Stimulated activated naive CD8-positive, alpha-beta T cell treated with anti-CD3 and anti-CD28 coated beads, Interleukin-15, Interleukin-2, amounts not matched to agents 100 U/mL and 50 U/mL, for 24 hours (primary cell): Measurements from ENCODE around the gene B4GALT4.
A peak's percentile ranks its signal among the peaks of the same experiment; 100 is the strongest.
"Not testable (repeated sequence)": the region's sequence is repeated elsewhere in the genome, so short reads cannot be mapped to it uniquely, and the experiment has no call there.

ENCODE experiments used
- ATAC-seq: fragments of 150-1000 bp; cut with Tn5 transposase; one replicate; pipeline ENCODE4 v1.10.0; 2021
- DNase-seq: peaks from one replicate; pipeline ENCODE4 v3.0.0; 2021

The B4GALT4 gene, protein sequence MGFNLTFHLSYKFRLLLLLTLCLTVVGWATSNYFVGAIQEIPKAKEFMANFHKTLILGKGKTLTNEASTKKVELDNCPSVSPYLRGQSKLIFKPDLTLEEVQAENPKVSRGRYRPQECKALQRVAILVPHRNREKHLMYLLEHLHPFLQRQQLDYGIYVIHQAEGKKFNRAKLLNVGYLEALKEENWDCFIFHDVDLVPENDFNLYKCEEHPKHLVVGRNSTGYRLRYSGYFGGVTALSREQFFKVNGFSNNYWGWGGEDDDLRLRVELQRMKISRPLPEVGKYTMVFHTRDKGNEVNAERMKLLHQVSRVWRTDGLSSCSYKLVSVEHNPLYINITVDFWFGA

GRCh38 chr3:119240591-119241434 is at the start of gene B4GALT4:
Gene B4GALT4 (minus strand): TSS chr3:119240878. CDS start chr3:119230099, 10,779 bp downstream.
- ATAC-seq (peak; percentile 80), DNase-seq (peak; percentile 79)

- DNase-seq (no peak), ATAC-seq (no peak)
These were observed 48.7 kb upstream of the B4GALT4 start for GRCh38 chr3:119289404-119289770.

DNA sequence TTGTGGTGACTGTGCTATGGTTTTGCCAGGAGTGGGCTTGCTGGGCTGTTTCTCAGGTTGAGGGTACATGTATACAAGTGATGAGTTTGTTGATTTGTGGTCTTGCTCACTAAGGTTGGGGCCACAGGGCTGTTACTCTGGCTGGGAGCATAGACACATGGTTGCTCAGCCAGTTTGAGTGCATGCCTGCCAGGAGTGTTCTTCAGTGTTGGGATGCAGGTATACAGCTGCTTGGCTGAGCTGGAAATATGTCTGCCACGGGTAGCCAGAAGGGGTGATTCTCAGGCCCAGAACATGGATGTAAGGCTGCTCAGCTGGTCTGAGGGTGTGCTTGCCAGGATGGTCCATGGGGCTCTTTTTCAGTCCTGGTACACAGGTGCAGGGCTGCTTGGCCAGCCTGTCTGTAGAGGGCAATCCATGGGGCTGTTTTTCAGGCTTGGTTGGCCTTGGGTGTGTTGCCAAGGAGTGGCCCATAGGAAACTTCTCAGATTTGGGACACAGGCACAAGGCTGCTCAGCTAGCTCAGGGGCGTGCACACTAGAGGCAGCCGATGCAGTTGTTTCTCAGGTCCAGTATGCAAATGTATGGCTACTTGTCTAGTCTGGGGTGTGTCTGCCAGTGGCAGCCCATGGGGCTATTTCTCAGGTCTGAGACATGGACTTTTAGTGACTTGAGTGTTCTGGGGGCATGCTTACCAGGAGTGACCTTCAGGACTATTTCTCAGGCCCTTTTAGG is 48.2 kb upstream of the B4GALT4 start:
- DNase-seq: no peak
- no peak for ATAC-seq

DNA sequence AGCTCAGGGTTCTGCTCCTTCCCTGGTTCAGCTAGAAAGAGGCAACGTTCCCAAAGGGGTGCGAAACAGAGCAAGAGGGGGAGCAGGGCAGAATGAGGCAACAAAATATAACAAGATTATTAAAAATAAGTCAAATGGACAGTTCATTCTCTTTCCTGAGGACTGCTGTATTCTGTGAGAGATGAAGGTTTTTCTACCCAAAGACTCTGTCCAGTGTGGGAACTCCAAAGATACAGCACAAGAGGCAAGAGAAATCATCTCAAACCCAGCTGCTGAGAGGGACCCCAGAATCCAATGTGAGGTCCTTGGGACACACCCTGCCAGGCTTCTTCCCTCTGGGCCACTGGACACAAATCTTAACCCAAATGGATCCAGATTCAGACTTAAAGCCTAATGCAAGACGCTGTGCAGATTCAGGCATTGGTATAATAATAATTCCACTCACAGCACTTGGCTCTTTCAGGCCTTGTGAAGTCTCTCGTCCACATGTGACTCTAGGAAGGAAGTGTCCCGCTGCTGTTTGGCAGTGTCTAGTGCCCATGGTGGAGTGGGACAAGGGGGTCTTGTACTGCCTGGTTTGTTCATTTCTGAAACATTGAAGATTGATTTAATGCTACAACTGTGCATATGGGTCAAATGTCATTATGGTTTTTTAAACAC is 39.0 kb upstream of the B4GALT4 start:
- ATAC-seq: no peak
- no peak for DNase-seq

DNA sequence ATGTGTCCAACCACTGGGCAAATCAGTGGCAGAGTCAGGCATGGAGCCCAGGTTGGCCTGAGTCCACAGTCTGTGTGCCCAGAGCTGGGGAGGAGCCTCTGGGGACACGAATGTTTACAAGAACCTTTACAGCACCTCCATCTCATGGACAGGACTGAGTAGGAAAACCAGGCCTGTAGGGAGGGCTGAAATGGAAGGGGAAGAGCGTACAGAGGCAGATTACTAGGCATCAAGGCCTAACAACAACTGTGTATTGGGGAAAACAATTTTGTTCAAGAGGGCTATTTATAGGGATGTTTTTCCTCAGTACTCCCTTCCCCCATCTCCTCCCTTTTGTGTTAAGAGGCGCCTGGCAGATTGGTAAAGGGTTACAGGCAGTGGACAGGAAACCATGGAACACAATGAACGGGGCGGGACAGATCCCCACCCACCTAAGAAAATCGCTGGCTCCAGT is 38.5 kb upstream of the B4GALT4 start:
- no peak for ATAC-seq
- DNase-seq: no peak

- ATAC-seq: no peak
These were observed 36.0 kb upstream of the B4GALT4 start for GRCh38 chr3:119276680-119277079.

DNA sequence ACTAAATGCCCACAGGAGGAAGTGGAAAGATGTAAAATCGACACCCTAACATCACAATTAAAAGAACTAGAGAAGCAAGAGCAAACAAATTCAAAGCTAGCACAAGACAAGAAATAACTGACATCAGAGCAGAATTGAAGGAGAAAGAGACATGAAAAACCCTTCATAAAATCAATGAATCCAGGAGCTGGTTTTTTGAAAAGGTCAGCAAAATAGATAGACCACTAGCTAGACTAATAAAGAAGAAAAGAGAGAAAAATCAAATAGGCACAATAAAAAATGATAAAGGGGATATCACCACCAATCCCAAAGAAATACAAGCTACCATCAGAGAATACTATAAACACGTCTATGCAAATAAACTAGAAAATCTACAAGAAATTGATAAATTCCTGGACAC is 29.5 kb upstream of the B4GALT4 start:
- DNase-seq, ATAC-seq: not testable (repeated sequence)

More at GRCh38 chr3:119276680-119277079, 36.0 kb upstream of the B4GALT4 start:
- DNase-seq: no peak

DNA sequence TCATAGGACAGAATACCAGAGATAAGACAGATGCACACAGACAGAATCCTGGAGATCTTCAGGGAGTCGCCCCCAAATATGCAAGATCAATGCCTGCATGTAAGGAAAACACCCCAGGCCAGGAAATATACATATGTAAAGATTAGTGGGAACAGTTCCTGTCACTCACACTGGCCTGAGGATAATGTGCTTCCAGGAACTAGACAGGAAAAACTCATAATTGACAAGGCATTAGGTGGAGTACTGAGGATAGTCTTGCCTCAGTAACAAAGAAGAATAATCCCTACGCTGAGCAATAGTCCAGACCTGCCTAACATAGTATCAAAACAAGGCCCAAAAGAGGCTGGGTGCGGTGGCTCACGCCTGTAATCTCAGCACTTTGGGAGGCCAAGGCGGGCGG is 20.4 kb upstream of the B4GALT4 start:
- ATAC-seq: no peak

GRCh38 chr3:119259821-119260220 is 19.1 kb upstream of the B4GALT4 start:
- ATAC-seq (no peak), DNase-seq (no peak)

More for the DNA sequence above, 20.4 kb upstream of the B4GALT4 start:
- no peak for DNase-seq

- ATAC-seq: no peak
- DNase-seq: no peak
These were observed 18.2 kb upstream of the B4GALT4 start for GRCh38 chr3:119258915-119259314.

- DNase-seq: no peak
- peak; percentile 40 for ATAC-seq
These were observed 17.2 kb upstream of the B4GALT4 start for GRCh38 chr3:119257654-119258410.

DNA sequence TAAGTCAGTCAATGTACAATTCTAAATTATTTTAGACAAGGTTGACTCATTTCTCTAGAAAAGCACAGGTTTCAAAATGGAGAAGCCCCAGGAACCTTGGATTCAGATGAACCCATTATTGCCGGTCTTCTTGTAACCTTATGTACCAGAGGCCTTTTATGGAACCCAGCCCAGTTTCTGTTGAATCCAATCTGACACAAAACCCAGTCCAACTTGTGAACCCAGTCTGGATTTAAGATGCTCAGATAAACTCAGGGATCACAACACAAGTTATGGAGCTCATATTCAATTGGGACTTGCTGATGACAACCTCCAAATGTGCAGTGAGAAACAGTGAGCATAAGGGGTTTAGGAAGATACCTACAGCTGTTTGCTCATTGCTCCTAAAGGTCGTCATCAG is 16.4 kb upstream of the B4GALT4 start:
- ATAC-seq: no peak
- no peak for DNase-seq

- DNase-seq (no peak), ATAC-seq (no peak)
These were observed 14.5 kb upstream of the B4GALT4 start for GRCh38 chr3:119255214-119255613.

DNA sequence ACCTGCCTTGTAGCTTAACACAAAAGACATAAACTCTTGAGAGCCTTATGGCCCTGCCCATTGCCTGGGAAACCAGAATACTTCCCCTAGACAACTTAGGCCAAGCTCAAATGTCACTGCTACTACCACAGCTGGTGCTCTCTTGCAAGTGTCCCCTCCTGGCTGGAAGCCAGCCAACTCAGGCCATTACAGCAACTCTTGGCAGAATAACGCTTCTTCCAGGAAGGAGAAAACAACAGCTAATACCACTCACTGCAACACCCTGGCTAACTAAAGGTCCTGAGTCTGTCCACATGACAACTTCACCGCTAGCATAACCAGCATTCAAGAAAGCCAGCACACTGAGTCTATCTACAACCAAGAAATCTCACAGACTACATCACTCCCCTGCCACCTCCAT is 5.1 kb upstream of the B4GALT4 start:
- ATAC-seq (no peak), DNase-seq (no peak)

DNA sequence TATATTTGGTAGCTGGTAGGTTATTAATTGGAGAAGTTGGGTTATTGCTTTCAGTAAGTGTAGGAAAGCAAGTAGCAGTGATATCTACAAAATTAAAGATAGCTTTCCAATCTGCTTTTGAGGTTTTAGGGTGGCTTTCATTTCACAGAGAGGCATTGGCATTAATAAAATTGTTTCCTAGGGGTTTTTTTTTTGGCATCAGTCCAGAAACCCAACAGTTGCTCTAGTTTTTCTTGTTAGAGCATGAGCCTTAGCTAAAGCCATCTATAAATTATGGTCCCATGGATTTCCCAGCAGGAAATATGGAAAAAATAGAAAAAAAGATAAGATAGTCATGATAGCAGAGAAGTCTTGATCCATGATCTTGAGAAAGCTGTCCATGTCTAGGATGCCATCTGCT is 3.0 kb upstream of the B4GALT4 start:
- no peak for DNase-seq
- no peak for ATAC-seq

GRCh38 chr3:119243058-119243529 is 2.4 kb upstream of the B4GALT4 start:
- not testable (repeated sequence) for DNase-seq, ATAC-seq

- not testable (repeated sequence) for ATAC-seq, DNase-seq
These were observed 1.8 kb upstream of the B4GALT4 start for GRCh38 chr3:119242387-119243057.

DNA sequence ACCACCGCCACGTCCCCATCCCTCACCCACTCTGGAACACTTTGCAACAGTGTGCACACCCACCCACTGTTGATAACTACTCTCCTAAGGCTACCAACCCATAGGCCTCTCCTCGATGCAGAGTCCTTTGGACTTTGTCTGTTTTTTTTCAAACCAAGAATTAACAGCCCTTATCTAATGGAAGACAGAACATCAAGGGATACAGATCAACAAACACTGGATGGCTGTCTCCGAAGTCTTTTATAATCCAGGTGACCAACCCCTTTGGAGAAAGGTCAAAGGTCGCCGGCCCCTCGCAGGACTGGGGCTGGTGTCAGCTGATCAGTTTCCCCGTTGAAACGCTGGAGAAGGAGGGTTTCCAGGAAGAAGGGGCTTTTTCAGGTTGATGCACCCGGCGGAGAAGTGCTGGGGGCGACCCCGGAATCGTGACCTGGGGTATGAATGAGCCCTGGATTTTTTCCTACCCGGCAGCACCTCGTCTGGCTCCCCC is 532 bp downstream of the B4GALT4 start:
- DNase-seq (peak; percentile 18), ATAC-seq (no peak)

GRCh38 chr3:119239206-119239820 is 1.4 kb downstream of the B4GALT4 start:
- peak; percentile 37 for ATAC-seq
- no peak for DNase-seq

- ATAC-seq: no peak
These were observed 2.3 kb downstream of the B4GALT4 start for GRCh38 chr3:119238363-119238762.

More at GRCh38 chr3:119238363-119238762, 2.3 kb downstream of the B4GALT4 start:
- no peak for DNase-seq
